ENCODE data around the gene STXBP6.

Gene STXBP6

DNA sequence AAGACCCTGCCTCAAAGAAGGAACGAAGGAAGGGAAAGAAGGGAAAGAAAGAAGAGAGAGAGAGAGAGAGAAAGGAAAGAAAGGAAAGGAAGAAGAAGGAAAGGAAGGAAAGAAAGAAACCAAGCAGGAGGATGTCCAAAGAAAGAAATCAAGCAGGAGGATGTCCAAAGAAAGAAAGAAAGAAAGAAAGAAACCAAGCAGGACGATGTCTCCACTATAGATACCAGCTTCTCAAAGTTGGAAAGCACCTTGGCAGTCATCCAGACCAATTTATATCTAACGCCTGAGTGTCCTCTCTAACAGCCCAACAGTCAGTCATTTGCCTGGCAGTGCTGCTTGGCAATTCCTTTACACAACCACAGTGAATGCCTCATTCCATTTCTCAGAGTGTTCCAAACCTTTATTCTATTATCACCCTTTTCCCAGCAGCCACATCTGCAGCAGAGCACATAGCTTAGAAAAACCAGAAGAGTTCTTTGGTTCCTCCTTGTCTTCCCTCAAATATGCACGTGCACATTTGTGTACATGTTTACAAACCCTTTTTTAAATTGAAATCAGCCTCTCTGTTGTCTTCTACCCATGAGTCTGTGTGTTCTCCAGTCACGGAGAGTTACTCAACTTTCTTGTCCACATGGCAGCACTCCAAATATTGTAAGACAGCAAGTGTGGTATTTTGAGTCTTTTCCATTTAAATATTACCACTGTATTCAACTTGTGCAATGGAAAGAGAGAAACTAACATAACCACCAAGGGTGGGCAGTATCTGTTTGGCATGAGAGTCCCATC lies 138.4 kb downstream of the STXBP6 start:
- FAIRE-seq: no peak

DNA sequence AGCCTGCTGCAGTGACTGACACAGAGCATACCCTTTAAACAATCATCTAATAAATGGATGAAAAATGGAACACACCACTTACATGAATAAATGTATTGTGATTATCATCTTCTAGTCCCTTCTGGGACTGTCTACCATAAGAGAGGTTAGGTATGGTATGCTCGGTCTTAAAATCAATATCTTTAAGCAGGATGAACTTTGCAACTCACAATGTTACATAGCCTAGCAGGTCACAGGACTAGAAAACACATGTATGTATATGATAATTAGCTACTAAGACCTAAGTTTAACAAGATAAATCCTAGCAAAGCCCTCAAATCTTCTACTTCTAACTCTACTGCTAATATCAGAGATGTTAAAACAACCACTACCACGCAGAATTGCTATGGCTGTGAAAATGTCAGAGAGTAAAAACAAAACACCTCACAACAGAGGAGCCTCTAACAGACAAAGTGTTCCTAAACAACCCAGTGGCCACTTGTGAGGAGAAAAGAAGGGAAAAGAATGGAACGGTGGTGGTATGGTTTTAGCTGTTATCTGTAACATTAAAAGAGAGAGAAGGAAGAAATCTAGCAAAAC lies 139.4 kb downstream of the STXBP6 start:
- FAIRE-seq: no peak

- FAIRE-seq: no peak
These were observed 140.2 kb downstream of the STXBP6 start for GRCh38 chr14:24909523-24910302.

GRCh38 chr14:24908592-24909236 lies 141.2 kb downstream of the STXBP6 start:
- FAIRE-seq: no peak

GRCh38 chr14:24904533-24904932 lies 145.4 kb downstream of the STXBP6 start:
- FAIRE-seq: no peak

DNA sequence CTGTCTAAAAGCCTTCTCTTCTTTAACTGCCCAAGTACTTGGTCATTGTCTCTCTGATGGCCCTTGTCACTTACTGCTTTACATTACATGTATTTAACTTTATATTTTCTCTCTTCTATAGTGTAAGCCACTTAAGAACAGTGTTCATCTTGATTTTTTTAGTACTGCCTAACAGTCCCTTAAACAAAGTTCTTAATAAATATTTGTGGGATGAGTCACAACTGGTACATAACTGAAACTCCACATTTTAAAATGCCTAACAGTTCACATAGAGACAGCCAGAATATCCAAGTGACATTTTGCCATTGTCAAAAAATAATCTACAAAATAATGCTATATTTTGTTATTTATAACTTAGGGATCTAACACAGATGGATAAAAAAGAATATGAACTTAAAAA lies 146.6 kb downstream of the STXBP6 start:
- FAIRE-seq: no peak

- no peak for FAIRE-seq
These were observed 149.5 kb downstream of the STXBP6 start for GRCh38 chr14:24900269-24901100.

DNA sequence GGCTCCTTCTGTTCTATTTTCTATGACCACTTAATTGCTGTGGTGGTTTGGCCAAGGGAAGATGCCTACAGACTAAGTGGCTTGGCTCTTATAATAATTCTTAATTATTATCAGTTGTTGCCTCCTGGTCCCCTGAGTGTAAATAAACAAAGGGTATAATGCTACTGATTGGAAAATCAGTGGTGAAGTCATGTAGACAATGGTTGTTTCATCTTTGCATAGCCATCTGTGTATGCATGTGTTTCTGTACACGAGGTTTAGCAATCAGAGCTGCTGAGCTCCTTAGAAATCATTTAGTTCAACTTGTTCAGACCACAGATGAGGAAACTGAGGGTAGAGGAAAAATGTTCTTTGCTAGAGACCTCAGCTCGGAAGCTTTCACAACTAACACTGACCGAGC lies 152.2 kb downstream of the STXBP6 start:
- FAIRE-seq: no peak

DNA sequence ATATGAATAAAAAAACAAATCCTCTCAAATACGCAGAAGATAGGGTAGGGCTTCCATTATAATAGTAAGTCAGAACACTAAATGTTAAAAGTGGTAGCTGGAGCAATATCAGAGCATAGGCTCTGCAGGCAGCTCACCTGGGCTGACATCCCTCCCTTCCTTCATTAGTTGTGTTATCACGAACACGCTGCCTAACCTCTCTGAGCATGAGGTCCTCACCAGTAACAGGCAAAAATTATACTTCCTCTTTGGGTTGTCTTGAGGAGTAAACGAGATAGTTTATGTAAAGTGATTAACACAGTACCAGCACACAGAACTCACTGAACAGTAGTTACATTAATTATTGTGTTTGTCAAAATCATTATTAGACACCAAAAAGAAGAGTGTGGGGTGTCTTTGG lies 154.3 kb downstream of the STXBP6 start:
- no peak for FAIRE-seq

- FAIRE-seq: no peak
These were observed 154.7 kb downstream of the STXBP6 start for GRCh38 chr14:24895243-24895583.

DNA sequence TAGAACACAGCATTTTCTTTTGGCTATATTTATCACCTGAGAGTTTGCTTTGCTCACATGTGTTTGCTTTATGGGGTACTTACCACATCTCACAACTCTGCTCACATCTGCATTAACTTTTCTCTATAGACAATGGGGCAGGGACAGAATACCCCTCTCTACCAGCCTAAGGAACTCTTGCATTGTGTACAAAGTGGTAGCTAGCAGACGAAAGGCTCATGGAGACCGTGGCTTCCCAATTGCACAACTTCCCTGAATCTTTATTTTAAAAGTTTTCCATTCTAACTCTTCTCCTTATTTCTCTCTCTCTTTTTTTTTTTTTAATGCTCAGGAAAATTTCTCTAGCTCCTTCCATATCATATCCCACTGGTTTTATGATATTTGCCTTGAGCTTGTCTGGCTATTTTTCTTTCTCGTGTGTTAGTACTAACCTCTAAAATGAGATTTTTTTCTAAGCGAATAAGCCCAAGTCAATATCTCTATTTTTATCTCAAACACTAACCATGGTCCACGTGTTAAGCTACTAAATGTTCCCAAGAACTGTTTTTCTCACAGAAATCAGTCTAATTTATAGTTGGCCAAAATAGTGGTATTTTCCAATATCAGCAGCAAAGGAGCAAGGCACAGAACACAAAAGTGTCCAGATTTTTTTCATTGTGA lies 155.2 kb downstream of the STXBP6 start:
- FAIRE-seq: no peak

GRCh38 chr14:24892497-24893051 lies 157.4 kb downstream of the STXBP6 start:
- no peak for FAIRE-seq

- FAIRE-seq: no peak
These were observed 157.9 kb downstream of the STXBP6 start for GRCh38 chr14:24891987-24892496.

- no peak for FAIRE-seq
These were observed 159.2 kb downstream of the STXBP6 start for GRCh38 chr14:24890716-24891115.

- FAIRE-seq: no peak
These were observed 160.1 kb downstream of the STXBP6 start for GRCh38 chr14:24889843-24890242.

DNA sequence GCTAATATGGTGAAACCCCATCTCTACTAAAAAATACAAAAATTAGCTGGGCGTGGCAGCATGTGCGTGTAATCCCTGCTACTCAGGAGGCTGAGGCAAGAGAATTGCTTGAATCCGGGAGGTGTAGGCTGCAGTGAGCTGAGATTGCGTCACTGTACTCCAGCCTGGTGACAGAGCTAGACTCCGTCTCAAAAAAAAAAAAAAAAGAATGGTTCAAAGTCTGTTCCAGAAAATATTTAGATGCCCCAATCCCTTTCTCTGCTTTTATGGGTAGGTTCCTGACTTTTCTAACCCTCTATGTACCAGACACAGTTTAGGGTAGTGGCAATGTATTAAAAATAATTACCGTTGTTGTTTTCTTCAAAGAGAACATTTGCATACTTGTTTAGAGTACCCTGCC lies 161.4 kb downstream of the STXBP6 start:
- FAIRE-seq: no peak

DNA sequence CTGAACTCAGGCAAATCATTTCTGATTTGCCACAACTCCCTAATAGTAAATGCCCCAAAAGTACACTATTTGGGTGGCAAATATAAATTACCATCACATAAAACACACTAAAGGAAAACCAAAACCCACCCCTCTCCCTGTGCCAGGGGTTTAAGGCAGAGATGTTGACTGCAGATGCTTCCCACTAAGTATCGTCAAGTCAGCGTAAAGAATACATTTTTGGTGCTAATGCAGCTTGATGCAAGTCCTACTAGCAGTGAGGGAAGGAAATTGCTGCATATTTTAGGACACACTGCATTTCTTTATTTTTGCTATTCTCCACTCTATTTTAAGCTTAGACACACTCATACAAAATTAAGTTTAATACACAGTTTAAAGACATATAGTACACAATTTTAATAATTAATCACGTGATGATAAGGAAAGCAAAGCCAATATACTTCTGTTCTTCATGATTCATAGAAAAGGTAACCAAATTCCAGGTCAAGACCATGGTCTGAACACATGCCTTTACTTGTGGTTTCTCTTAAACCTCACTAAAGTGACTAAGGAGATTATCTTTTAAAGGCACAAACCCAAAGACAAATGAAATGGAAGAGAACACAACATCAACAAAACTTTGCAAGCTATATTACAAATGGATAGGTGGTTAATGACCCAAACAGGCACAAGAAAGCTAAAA lies 162.2 kb downstream of the STXBP6 start:
- FAIRE-seq: no peak

GRCh38 chr14:24885410-24885913 lies 164.5 kb downstream of the STXBP6 start:
- no peak for FAIRE-seq

GRCh38 chr14:24883576-24883975 lies 166.4 kb downstream of the STXBP6 start:
- FAIRE-seq: no peak

GRCh38 chr14:24881116-24881893 lies 168.6 kb downstream of the STXBP6 start:
- no peak for FAIRE-seq

Data from TTC549 (cell line).